ENCODE data around the gene CDK7.

DNA sequence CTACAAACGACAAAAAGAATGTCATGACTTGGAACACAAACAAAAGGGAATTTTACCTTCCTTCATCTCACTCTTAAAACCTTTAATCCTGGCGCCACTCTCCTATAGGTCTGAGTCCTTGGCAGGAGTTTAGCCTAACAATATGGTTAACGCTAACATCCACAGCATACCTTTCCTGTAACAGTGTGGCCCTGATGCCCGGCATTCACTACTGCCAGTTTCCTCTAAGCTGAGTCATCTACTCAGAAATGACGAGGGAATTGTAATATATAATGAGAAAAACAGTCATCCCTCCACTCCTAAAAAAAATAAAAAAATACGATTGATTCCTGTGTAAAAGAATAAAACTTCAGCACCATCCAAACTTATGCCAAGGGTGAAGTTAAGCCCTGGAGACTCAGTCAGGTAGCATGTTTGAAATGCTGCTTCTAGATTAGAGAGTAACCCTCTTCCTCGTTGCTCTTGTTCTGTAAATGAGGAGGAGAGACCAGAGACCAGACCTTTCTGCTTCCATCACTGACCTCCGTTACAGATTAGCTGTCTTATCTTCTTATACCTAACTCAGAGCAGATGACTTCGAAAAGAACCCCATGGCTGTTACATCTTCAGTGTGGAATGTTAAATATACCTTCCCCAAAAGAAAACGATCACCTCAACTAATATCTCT, 60.5 kb downstream of the CDK7 start:
- TF ChIP-seq, protein P1, sequence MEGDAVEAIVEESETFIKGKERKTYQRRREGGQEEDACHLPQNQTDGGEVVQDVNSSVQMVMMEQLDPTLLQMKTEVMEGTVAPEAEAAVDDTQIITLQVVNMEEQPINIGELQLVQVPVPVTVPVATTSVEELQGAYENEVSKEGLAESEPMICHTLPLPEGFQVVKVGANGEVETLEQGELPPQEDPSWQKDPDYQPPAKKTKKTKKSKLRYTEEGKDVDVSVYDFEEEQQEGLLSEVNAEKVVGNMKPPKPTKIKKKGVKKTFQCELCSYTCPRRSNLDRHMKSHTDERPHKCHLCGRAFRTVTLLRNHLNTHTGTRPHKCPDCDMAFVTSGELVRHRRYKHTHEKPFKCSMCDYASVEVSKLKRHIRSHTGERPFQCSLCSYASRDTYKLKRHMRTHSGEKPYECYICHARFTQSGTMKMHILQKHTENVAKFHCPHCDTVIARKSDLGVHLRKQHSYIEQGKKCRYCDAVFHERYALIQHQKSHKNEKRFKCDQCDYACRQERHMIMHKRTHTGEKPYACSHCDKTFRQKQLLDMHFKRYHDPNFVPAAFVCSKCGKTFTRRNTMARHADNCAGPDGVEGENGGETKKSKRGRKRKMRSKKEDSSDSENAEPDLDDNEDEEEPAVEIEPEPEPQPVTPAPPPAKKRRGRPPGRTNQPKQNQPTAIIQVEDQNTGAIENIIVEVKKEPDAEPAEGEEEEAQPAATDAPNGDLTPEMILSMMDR (IDR thresholded peaks at IDR 0.05; ENCODE audit: low read length): no peak
- TF ChIP-seq EZH2 (IDR thresholded peaks at IDR 0.05; ENCODE audit: borderline replicate concordance, low read length): no peak
